Osteocyte (in vitro differentiated cells): ENCODE data around the gene GPR132. TPM values are rescaled to one million over a fixed set of nuclear protein-coding genes. Genes with fewer than 3 reads are reported as not detected.
A peak's percentile ranks its signal among the peaks of the same experiment; 100 is the strongest.

ENCODE experiments used
- DNase-seq: peaks from one replicate; pipeline ENCODE4 v3.0.0; 2021; ENCODE audit warnings: mixed read lengths; ENCODE audit not compliant: unreplicated experiment; ENCODE audit errors: extremely low spot score
- H3K27ac Mint-ChIP-seq: one replicate; pipeline ENCODE4 v1.8.0; 2021; ENCODE audit warnings: mild to moderate bottlenecking, mixed read lengths; ENCODE audit not compliant: unreplicated experiment
- H3K27me3 Mint-ChIP-seq: one replicate; pipeline ENCODE4 v1.8.0; 2021; ENCODE audit warnings: mixed read lengths; ENCODE audit not compliant: unreplicated experiment
- H3K36me3 Mint-ChIP-seq: one replicate; pipeline ENCODE4 v1.8.0; 2021; ENCODE audit warnings: mixed read lengths; ENCODE audit not compliant: unreplicated experiment
- H3K4me1 Mint-ChIP-seq: one replicate; pipeline ENCODE4 v1.8.0; 2021; ENCODE audit warnings: mixed read lengths; ENCODE audit not compliant: unreplicated experiment
- H3K4me3 Mint-ChIP-seq: one replicate; pipeline ENCODE4 v1.8.0; 2021; ENCODE audit warnings: mild to moderate bottlenecking, moderate library complexity, mixed read lengths; ENCODE audit not compliant: unreplicated experiment
- H3K9me3 Mint-ChIP-seq: one replicate; pipeline ENCODE4 v1.8.0; 2021; ENCODE audit warnings: mixed read lengths; ENCODE audit not compliant: unreplicated experiment
- total RNA-seq: library from RNA; stranded (reverse); gene quantifications from 2 replicates; pipeline ENCODE4 v1.2.1, GENCODE V29; 2021
- TF ChIP-seq, protein P1 (sequence below): fragments of 200-600 bp; sonication (generic); IDR thresholded peaks from 2 replicates; pipeline ENCODE4 v1.5.0; 2021; ENCODE audit warnings: antibody characterized with exemption, mild to moderate bottlenecking, moderate library complexity

Gene GPR132
- total RNA-seq, 1 donor from 2014 or later, result 0.24 TPM

DNA sequence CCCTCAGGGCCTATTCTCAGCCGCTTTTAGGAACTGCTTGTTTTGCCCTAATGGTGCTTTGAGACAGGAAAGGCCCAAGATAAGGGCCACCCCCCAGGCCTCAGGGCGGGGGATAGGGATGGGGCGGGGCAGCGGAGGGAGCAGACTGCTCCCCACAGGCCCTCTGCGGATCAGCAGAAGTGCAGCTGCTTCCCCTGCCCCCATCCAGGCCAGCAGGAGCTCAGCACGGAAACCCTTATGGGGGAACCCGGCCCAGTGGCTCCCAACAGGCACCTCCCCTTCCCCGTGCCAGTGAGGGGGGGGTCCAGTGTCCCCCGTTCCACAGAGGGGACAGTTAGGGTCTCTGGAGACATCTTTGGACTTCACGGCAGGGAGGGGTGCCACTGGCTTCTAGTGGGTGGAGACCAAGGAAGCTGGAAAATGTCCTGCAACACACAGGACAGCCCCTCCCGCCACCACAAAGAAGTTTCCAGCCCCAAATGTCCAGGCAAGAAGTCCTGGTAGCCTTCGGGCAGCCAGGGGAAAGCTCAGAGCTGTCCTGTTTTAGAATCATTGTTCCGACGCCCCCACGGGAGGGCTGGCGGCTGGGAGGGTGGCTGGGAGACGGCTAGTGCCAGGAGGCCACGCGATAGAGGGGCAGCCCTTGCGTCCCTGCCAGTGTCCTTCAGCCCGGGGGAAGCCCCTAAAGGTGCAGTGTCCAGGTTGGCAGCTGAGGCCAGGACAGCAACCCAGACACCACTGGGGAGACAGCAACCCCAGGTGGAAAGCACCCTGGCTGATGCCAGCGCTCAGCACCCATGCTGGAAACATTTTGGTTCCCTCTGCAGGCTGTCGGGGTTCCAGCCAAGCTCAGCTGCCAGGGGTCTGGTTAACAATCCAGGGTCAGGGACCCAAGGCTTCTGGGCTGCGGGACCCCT is 10.4 kb upstream of the GPR132 start:
- H3K36me3 Mint-ChIP-seq, result no peaks in the 10 kb centered on the region
- peaks cover 5% of the 10 kb centered on the region for H3K4me1 Mint-ChIP-seq
- no peak overlapping the region for H3K4me3 Mint-ChIP-seq
- H3K9me3 Mint-ChIP-seq, result no peaks in the 10 kb centered on the region
- peaks cover 6% of the 10 kb centered on the region for H3K27me3 Mint-ChIP-seq
- TF ChIP-seq, protein P1, sequence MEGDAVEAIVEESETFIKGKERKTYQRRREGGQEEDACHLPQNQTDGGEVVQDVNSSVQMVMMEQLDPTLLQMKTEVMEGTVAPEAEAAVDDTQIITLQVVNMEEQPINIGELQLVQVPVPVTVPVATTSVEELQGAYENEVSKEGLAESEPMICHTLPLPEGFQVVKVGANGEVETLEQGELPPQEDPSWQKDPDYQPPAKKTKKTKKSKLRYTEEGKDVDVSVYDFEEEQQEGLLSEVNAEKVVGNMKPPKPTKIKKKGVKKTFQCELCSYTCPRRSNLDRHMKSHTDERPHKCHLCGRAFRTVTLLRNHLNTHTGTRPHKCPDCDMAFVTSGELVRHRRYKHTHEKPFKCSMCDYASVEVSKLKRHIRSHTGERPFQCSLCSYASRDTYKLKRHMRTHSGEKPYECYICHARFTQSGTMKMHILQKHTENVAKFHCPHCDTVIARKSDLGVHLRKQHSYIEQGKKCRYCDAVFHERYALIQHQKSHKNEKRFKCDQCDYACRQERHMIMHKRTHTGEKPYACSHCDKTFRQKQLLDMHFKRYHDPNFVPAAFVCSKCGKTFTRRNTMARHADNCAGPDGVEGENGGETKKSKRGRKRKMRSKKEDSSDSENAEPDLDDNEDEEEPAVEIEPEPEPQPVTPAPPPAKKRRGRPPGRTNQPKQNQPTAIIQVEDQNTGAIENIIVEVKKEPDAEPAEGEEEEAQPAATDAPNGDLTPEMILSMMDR, result no peak
- DNase-seq, result no peak
- no peak overlapping the region for H3K27ac Mint-ChIP-seq

DNA sequence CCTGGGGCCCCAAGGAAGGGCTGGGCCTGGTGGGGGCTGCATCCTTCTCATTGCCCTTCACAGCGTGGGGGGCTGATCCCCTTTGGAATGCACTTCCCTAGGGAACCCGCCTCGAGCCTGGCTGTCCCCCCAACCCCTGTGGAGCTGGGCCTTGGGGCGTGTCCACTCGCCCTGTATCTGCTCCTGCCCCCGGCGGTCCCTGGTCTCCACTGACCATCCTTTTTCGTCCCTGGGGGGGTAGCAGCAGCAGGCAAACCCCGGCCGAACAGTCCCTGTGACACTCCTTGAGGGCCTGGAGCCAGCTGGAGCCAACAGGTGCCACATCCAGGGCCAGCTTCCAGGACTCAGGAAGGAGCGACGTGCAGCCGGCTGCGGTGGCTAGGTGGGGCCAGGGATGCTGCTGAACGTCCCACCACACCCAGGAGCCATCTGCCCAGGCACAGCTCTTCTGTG is 9.4 kb upstream of the GPR132 start:
- TF ChIP-seq, protein P1, result no peak
- Mint-ChIP-seq H3K27ac (no peak overlapping the region), H3K9me3 (no peaks in the 10 kb centered on the region), H3K4me3 (no peak overlapping the region), H3K27me3 (peaks cover 6% of the 10 kb centered on the region), H3K36me3 (no peaks in the 10 kb centered on the region), H3K4me1 (peaks cover 5% of the 10 kb centered on the region)
- DNase-seq, result peak; percentile 85

DNA sequence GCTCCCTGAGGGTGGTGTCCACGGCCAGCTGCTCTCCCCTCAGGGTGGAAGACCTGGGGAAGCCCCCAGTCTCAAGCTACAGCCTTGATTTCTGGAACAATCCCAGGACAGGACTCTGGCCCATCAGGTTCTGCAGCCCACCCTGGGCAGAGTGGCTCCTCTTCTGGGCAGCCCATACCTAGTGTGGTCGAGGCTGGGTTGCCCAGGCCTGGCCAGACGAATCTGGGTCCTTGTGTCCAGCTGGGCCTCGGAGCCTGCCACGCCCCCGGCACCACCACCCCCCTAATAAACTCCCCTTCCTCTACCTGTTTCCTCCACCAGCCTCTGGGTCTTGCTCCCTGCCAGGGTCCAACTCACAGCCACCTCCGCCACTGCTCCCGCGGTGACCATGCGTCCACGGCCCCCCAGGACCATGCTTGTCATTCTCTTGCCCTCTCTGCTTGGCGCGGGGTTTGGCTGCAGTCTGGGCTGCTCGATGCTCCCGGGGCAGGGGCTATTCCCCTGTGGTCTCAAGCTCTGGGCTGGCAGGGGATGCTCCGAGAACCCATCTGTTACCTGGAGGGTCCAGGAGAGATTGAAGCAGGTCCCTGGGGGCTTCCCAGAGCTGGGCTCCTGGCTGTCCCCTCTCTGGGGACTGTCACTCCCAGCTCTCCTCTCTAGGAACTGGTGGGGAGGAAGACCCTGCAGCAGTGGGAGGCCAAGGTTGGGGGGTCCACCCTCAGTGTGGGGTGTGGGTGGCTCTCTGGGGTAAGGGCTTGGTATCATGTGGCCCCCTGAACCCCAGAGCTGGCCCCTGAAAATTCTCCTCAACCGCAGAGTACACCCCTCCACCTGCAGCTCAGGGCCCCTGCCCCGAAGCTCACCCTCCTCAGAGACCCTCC is 8.7 kb upstream of the GPR132 start:
- H3K36me3 Mint-ChIP-seq, result no peaks in the 10 kb centered on the region
- TF ChIP-seq, protein P1, result no peak
- no peak for DNase-seq
- H3K4me1 Mint-ChIP-seq, result peaks cover 5% of the 10 kb centered on the region
- H3K9me3 Mint-ChIP-seq, result no peaks in the 10 kb centered on the region
- H3K27ac Mint-ChIP-seq, result no peak overlapping the region
- H3K27me3 Mint-ChIP-seq, result peaks cover 6% of the 10 kb centered on the region
- no peak overlapping the region for H3K4me3 Mint-ChIP-seq

DNA sequence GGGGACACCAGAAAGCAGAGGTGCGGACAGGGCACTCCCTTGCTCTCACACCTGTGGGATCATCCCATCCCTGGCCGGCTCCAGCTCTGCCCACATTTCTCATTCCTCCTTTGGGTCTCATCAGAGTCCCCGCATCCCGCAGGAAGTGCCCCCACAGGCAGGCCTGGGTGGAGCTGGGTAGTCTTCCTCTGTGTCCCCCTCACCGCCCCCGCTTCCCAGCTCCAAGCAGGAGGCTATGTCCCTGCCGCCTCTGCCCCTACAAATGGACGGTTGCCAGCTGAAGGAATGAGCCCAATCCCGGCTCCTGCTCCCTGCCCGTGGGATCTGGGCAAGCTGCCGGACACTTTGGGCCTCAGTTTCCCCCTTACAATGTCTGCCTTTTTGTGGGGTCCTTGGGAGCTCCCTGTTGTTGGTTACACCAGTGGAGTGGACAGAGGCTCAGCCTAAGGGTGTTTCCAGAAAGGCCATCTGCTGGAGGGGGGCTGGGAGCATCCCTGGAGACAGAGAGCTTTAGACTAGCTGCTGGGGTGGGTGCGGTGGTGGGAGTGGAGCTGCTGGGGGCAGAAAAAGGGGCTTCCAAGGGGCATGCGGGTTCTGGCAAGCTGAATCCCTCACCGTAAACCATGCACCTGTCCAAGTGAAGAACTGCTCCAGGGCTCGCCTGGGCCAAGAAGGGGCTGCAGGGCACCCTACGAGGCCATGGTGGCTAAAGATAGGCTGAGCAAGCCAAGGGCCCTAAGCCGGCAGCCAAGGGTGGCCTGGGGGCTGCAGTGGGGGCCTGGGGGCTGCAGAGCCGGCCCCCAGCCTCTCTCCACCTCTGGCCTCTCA is 7.9 kb upstream of the GPR132 start:
- Mint-ChIP-seq H3K4me1 (peaks cover 5% of the 10 kb centered on the region), H3K27ac (no peak overlapping the region), H3K9me3 (no peaks in the 10 kb centered on the region), H3K36me3 (no peaks in the 10 kb centered on the region), H3K4me3 (no peak overlapping the region), H3K27me3 (peaks cover 6% of the 10 kb centered on the region)
- no peak for DNase-seq
- TF ChIP-seq, protein P1, result no peak
